Retinal pigment epithelial cell (primary cell): ENCODE data around the gene ABHD2.

Experiments
- DNase-seq: peaks from one replicate; pipeline ENCODE4 v3.0.0-alpha.2; 2010; ENCODE audit warnings: low read depth
- H3K4me3 ChIP-seq: 2 replicates; pipeline ENCODE4 v1.5.1; 2011; ENCODE audit warnings: mild to moderate bottlenecking, low read length, control low read depth, moderate library complexity
- CTCF ChIP-seq: conservative IDR thresholded peaks from 2 replicates; pipeline ENCODE4 v1.5.1; 2011; ENCODE audit warnings: low read depth, low read length, control low read depth, inconsistent platforms

ABHD2 gene

GRCh38 chr15:89142423-89142822 is 54.2 kb downstream of the ABHD2 start:
- DNase-seq = no peak
- TF ChIP-seq CTCF = no peak
- H3K4me3 ChIP-seq = no peak overlapping the region

- H3K4me3 ChIP-seq = no peak overlapping the region
- TF ChIP-seq CTCF = no peak
- DNase-seq = no peak
Measured at GRCh38 chr15:89143503-89144162, 55.4 kb downstream of the ABHD2 start.

- no peak for TF ChIP-seq CTCF
- H3K4me3 ChIP-seq = no peak overlapping the region
- no peak for DNase-seq
Measured at GRCh38 chr15:89144491-89144890, 56.2 kb downstream of the ABHD2 start.

GRCh38 chr15:89146366-89146765 is 58.1 kb downstream of the ABHD2 start:
- H3K4me3 ChIP-seq = no peak overlapping the region
- TF ChIP-seq CTCF = no peak
- DNase-seq = no peak

- H3K4me3 ChIP-seq = no peak overlapping the region
- TF ChIP-seq CTCF = no peak
Measured at GRCh38 chr15:89148126-89148525, 59.9 kb downstream of the ABHD2 start.

GRCh38 chr15:89149501-89150101 is 61.3 kb downstream of the ABHD2 start:
- no peak for TF ChIP-seq CTCF
- DNase-seq = no peak
- no peak overlapping the region for H3K4me3 ChIP-seq

More at GRCh38 chr15:89148126-89148525, 59.9 kb downstream of the ABHD2 start:
- no peak for DNase-seq

GRCh38 chr15:89150287-89150686 is 62.0 kb downstream of the ABHD2 start:
- no peak for TF ChIP-seq CTCF
- H3K4me3 ChIP-seq = no peak overlapping the region
- no peak for DNase-seq
